Fibroblast of skin of right quadriceps (primary cell): ENCODE measurements around the gene ATXN10.

Experiments
- DNase-seq: peaks from one replicate; pipeline ENCODE4 v3.0.0-alpha.2; 2013

Gene ATXN10

DNA sequence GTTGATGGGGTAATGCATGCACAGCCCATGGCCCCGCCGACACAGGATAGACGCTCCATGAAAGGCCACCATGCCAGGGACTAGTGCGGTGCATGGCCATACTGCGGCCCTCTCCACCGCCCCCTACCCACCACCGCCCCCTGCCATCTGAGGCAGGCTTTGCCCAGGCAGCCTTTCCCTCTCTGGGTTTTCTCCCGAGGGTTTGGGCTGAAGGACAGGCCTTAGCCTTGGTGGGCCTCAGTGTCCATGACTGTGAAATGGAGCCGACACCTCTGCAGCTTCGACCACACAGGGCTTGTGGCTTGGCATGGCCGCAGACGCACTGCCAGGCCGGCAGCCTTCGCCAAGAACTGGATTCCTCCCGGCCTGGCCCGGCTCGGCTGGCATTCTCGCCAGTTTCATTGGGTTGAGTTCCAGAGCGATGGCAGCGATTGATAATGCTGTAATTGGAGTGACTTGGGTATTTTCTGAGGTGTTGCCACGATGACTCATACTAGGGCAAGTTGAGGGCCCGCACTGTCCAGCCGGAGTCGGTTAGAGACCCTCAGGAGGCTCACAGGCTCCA lies 194.0 kb downstream of the ATXN10 start:
- DNase-seq, result no peak

DNA sequence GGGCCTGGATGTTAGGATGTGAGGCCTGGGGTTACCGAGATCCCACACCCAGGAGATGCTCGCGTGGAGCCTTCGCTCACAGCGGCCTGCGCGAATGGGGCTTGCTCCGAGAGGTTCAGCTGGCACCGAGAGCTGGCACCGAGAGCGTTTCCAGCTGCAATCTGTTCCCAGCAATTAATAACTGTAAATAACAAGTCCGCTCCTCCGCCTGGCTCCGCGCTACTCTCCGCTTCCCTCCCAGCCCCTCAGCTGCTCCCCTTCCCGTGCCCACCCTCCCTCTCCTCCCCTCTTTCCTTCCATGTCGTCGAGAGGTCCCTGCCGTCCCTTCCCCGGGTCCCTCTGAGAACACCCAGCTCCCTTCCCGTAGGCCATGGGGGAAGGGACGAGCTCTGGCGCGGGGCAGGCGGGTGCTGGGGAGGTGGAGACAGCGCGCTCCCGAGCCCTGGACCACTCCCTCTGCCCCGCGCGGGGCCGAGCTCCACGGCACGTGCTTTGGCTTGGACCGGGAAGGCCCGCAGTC lies 194.6 kb downstream of the ATXN10 start:
- DNase-seq, result no peak

DNA sequence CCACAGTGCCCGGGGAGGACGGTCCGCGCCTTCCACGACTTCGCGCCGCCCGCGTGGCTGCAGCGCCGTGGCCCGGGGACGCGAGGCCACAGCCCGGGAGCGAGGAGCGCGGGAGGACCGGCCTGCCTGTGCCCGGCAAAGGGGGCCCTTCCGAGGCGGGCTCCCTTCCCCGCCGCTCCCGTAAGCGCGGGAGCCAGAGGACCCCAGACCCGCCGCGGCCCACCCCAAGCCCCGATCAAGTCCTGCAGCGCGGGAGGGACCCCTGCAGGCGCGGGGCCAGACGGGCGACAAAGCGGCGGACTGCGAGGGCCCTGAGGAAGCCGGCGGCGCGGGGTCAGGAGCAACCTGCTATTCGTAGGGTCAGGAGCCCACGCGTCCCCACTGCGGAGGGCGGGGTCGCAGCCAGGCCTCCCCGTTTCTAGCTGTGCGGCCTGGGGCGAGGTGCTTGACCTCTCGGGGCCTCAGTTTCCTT lies 195.0 kb downstream of the ATXN10 start:
- no peak for DNase-seq

DNA sequence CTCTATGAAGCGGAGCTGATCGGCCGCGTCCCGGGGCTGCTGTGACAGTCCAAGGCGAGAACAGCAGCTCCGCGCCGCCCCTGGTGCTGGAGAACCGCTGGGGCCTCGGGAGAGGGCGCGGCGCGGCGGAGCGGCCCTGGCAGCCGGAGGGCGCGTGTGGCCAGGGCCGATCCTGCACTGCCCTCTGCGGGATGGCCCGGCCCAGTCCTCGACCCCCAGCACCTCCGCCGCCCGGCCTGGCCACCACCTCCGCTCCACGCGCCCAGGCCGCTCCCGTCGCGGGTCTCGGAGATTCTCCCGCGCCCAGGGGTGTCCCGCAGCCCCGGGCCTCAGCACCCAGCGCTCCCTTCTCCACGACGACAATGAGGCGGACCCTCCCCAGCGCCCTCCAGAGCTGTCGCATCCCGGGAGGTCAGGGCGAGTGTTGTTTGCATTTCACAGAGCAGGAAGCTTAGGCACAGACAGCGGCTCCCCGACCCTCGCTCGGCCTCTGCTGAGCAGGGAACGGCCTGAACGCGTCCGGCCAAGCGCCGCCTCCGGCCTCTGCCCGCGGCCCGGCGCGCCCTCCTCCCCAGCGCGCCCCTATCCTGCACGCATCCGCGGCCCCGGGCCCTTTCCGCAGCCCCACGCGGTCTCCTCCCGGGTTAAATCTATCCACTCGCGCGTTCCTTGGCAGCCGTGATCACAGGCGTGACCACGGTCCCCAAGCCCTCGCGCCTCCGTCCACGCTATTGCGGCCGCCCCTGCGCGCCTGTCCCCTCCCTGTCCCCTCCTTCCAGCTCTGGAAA lies 195.7 kb downstream of the ATXN10 start:
- DNase-seq, result peak; percentile 28

DNA sequence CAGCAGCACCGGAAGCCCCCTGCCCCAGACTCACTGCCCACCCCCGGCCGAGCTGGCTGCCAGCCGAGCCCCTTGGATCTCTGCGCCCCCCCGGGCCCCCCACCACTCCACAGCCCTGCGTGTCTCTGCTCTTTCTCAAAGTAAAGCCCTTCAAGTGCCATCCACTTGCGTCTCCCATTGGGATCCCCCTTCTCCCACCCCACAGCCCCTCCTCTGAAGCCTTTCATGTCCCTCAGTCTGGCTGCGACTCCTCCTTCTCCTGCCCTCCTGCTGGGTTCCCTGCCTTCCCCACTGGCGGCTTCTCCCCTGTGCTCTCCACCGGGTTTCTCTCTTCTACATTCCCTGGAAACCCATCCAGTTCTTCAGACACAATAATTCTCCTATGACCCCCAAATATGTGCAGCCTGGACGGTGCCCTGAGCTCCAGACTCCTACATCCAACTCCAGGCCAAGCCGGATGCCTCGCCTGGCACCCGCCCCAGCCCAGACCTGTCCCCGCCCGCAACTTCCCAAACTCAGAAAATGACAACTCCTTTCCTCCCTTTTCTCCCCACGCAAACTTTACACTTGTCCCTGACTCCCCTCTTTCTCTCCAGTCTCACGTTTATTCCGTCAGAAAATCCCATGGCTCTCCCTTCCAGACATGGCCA lies 196.4 kb downstream of the ATXN10 start:
- DNase-seq, result no peak

DNA sequence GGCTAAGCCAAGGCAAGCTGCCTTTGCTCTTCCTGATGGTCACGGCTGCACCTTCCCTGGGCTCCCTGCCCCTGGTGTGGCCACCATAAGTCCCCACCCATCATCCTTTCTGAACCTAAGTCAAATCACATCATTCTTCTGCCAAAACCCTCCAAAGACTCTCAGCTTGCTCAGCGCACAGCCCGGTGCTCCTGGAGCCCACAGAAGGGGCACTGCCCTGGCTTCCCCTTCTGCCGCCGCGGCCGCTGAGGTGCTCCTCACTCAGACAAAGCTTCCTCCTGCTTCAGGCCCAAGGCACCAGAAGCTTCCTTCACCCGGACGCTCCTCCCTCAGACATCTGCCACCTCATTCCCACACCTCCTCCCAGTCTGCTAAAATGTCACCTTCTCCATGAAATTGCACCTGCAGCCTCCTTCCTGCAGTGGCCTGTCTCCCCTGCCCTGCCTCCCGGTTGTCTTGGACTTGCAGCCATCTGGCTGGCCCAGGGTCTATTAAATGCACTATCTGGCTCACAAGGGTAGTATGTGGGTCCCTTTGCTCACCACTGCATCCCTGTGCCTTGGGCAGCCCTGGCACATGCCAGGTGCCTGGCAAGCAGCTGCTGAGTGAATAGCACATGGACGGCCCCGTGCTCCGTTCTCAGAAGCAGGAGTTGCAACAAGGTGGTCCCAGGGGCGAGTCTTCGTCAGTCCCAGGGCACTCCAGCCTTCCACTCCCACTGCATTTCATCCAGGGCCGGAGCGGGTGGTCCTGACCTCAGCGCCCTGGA lies 197.1 kb downstream of the ATXN10 start:
- no peak for DNase-seq

DNA sequence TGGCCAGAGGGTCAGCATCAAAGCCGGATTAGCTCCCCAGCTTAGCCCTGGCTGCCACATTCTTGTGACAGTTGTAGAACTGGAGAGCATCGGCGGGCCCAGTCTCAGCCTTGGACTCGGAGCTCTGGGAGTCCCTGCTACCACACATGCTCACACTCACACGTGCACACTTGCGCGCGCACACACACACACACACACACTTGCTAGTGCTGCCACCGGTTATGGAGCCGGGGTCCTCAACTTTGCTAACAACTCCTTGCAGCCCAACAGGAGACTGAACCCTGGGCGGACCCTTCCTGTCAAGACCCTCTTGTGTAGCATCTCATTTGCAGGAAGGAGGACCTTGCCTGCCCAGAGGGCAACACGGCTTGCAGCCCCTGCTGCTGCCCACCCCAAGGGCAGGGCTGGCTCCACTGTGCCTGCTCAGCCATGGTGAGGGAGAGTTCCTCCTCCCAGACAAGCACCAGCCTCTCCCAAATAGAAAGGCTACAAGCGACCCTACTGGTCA lies 197.8 kb downstream of the ATXN10 start:
- DNase-seq, result no peak

DNA sequence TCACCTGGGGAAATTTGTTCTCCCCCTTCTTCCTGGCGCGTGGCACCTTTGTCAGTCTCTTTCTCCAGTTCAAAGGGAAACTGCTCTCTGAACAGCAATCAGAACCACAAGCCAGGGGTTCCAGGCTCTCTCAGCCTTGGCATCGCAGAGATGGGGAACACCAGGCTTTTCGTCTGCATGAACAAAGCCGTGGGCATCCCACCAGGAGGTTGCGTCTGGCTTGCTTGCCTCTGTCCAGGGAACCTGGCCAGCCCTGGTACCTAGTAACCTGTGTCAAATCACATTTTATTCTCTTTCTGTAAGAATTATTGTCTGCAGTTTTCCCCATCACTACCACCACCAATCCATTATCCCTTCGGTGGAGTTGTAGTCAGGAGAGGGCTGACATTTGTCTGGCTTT lies 198.4 kb downstream of the ATXN10 start:
- no peak for DNase-seq

DNA sequence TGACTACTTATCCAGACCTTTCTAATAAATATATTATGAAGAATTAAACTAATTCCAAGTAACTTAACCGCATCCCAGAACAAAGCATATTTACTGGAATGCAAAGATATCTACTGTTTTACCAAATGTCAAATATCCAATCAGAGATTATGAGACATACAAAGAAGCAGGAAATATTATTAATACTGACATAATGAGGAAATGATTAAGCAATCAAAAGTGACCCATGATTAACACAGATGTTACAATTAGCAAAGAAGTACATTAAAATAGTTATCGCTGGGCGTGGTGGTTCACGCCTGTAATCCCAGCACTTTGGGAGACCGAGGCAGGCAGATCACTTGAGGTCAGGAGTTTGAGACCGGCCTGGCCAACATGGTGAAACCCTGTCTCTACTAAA lies 200.1 kb downstream of the ATXN10 start:
- DNase-seq, result no peak

DNA sequence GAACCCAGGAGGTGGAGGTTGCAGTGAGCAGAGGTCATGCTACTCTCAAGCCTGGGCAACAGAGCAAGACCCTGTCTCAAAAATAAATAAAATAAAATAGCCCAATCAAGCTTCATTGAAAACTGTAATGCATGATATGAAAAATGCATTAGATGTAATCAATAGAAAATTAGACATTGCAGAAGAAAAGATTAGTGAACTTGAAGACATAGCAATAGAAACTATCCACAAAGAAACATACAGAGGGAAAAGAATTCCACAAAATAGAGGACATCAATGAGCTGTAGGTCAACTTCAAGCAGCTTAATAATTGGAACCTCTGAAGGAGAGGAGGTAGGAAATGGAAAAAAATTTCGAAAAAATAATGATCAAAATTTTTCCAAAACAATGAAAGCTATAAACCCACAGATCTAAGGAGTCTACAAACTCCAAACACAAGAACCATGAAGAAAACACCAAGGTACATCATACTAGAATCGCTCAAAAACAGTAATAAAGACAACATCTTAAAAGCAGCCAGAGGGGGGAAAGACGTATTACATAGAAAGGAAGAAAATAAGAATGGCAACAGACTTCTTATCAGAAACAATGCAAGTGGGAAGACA lies 201.1 kb downstream of the ATXN10 start:
- DNase-seq, result no peak

DNA sequence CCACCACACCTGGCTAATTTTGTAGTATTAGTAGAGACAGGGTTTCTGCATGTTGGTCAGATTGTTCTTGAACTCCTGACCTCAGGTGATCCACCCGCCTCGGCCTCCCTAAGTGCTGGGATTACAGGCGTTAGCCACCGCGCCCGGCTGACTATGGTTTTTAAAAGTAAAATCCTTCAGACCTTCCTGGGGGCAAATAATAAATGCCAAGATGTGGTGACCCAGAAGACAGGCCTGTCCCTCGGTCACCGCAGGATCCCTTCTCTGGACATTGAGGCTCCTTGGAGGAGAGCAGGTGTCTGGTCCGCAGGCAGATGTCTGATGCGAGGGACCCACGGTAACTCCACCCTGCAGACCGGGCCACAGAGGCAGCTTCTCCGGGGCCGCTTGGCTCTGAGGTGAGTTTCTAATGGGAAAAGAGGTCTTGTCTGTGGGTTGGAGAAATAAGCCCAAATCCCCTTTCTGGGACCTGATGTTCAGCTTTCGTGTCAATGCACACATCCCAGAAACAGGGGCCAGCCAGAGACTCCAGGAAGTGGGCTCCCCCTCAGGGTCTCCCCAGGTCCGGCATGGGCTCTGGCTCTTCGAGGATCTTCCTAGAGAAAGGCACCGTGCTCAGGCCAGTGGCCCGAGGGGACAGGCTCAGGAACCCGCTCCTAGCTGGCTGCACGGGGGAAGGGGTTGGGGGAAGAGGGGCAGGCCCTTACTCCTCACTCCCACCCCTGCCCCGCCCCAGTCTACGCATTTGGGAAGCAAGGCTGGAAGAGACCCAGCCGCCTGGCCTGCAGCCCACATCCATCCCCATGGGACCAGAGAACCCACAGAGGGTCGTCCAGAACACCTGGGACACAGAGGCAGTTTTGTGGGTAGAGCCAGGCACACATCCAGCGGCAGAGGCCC lies 204.8 kb downstream of the ATXN10 start:
- DNase-seq, result no peak

DNA sequence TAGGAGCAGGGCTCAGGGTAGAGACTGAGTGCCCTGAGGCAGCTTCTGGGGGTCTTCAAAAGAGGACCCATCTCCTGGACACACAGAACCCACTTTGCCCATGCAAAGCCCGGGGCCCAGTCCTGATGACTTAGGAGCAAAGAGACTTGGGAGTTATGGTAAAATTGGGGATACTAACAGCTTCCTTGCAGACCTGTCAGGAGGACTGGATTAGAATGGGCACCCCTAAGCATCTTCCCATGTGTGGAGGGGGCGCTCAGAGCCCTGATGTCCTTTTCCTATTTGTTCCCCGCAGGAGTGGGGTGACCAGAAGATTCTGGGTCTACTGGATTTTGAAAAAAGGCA lies 205.4 kb downstream of the ATXN10 start:
- no peak for DNase-seq

DNA sequence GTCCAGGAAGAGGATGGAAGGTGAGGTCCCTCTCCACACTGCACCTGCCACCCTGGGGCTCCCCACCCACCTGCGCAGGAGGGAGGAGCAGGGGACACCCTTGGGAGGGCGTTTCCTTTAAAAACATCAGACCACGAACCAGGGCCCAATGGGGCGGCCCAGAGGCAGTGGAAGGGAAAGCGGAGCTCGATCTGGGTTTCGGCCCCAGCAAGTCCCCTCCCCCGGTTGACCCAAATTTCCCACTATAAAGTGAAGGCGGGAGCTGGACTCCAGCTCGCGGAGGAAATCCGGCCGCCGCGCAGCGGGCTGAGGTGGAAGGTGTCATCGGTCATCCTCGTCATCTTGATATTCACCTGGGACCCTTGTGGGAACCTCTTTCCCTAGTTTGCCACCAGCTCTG lies 206.0 kb downstream of the ATXN10 start:
- no peak for DNase-seq

DNA sequence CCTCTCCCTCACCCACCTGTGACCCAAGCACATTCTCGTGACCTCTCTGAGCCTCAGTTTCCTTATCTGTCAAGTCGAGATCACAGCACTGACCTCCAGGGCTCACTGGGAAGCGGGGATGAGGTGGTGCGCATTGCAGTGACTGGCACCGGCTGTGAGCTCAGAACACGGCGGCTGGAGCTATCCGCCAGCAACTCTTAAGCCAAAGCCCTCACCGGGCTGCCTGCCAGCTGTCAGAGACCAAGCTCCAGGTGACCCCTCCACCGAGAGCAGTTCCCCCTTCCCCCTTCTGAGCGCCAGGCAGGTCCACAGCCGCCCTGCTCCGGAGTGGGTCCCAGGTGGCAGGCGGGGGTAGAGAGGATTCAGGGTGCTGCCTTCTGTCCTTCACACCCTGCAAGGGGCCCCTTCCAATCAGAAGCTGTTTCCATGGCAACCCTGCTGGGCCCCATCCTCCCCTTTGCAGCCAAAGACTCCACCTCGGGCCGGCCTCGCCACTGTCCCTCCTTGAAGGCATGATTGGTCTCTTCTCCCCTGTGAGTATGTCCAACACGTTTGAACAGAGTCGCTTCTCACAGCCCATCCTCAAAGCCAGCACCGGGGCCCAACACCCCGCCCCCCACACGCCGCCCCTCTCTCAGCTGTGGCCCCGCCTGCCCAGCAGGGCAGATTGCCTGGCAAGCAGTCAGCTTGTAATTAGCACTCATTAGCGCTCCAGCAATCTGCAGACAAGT lies 206.6 kb downstream of the ATXN10 start:
- no peak for DNase-seq

DNA sequence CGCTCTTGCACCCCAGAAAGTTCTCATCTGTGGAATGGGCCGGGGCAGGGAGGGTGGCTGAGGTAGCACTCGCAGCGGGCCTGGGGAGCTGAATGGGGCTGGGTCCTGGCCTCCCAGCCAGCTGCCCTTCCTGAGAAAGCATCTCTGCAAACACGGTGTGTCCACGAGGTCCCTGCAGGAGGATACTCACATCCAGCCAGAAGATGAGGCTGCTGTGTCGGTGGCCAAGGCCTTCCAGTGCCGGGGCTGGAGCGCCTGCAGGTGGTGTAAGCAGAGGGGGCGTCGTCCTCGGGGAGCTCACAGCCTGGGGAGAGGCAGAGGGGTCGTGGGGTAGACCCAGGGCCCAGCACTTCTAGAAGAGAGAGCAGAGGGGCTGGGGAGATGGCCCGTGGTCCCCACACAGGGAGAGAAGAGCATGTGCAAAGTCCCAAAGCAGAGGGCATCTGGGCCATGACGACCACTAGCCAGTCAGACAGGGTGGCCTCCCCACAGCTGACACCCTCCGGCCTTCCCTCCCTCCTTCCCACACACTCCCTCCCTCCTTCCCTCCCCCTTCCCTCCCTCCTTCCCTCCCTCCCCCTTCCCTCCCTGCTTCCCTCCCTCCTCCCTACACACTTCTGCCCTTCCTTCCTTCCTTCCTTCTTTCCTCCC lies 207.4 kb downstream of the ATXN10 start:
- no peak for DNase-seq

DNA sequence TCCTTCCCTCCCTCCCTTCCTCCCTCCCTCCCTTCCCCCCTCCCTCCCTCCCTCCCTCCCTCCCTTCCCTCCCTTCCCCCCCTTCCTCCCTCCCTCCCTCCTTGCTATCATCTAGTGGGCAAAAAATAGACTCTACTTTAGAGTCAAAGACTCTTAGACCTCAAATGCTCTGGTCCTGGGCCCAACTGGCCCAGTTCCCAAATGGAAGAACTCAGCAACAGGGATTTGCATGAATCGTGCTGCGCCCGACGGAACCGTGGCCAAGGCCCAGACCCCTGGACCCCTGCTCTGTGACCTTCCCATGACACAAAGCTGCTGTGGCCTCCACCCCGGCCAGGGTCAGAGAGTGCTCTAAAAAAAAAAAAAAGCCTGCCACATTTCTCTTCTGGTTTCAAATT lies 207.9 kb downstream of the ATXN10 start:
- no peak for DNase-seq

DNA sequence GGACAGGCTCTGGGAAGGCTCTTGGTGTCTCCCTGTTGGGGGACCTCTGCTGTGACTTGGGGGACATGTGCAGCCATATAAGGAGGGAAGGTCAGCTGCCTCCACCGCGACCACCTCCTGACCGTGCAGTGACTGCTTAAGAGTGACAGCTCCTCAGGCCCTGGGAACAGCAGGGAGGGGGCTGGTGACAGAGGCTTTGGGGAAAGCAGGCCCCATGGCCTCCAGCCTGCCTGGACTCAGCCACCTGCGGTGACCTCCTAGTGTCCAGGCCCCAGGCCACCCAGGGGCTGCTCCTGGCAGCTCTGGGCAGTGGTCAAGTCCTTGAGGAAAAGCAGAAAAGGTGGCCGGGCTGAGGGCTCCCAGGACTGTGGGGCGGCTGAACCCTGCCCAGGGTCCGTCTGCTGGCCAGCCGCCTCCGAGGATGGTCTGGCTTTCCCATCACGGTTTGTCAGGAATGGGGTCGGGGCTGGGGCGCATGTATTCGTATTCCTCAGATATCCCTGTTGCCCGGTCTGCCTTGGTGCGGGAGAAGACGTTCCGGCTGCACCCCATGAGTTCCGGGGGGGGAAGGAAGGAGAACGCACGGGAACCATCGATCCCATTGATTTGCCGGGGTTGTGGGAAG lies 208.6 kb downstream of the ATXN10 start:
- no peak for DNase-seq

DNA sequence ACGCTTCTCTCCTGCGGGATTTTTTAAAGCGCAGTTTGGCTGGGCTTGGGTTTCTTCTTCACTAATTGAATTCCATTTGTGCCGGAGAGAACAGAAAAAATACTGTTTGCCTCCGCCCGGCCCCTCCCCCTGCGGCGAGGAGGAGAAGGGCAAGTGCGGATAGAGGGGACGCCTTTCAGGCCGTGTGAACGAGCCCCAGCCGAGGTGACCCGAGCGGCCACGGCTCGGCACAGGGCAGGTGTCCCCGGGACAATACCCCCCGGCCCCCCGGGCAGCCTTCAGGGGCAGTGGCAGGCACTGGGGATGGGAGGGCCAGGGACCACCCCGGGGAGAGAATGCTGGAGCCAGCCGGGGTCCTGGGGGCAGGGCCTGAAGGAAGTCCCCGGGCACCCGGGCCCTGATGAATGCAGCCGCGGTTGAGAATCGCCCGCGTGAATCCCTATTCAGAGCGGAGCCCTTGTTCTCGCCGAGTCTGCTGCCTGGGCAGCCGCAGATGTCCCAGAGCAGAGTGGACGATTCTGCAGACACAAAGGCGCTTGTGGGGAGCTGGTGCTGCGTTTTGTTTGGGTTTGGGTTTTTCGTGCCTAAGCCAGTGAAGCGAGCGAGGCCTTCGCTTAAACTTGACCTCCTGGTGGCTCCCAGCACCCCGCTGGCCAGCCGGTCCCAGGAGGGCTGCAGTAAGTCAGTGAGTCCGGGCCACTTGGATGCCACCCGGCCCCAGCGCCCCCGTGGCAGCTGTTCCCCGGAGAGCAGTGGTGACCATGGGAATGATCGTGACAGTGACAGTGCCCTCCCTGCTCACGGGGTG lies 209.3 kb downstream of the ATXN10 start:
- DNase-seq, result no peak

DNA sequence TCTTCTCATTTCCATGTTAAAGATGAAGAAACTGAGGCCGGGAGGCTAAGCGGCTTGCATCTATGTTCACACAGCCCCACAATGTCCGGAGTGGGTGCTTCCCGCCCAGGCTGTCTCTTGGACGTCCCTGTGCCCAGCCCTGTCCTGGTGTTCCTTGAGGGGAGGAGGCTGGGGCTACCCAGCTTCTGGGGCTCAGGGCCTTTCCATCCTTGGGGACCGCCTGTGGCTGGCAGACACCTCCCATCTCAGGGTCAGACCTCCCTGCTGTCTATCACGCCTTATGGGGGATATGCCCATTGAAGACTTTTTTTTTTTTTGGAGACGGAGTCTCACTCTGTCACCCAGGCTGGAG lies 209.9 kb downstream of the ATXN10 start:
- DNase-seq, result no peak
